A549 (cell line): ENCODE data around the gene DPYSL4.

ENCODE experiments used
- CHD2 ChIP-seq: fragments of 150-350 bp; IDR thresholded peaks from 2 replicates; pipeline ENCODE4 v1.6.1; 2014; ENCODE audit warnings: low read length; ENCODE audit not compliant: partially characterized antibody
- HEYL ChIP-seq: fragments of 250-450 bp; sonication (Bioruptor Pico); IDR thresholded peaks from 2 replicates; pipeline ENCODE4 v1.8.0; 2021; ENCODE audit warnings: mild to moderate bottlenecking, moderate library complexity
- POLR2A ChIP-seq: IDR thresholded peaks from 2 replicates; pipeline ENCODE4 v1.6.1; 2012; ENCODE audit warnings: mild to moderate bottlenecking, low read length
- TF ChIP-seq, protein P1 (sequence below): fragments of >200 bp; sonication (Bioruptor Twin); formaldehyde crosslinking; IDR thresholded peaks from 3 replicates; pipeline ENCODE4 v1.5.1; 2016
- TF ChIP-seq, protein P2 (sequence below): IDR thresholded peaks from 2 replicates; pipeline ENCODE4 v1.6.1; 2012

DNA sequence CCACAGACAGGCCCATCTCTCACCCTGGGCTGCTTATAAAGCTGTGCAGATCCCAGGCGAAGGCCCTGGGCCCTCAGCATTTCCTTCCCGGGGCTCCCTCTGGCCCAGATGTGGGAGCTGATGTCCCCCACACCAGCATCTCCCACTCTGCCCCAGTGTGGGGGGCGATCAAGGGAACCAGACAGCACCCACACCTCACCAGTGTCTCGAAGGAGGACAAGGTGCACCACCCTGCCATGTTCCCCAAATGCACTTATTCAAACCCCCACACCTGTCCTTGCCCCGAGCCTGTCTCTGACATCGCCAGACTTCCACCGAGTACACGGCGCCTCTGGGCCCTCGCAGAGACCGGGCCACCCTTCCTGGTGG, 19.6 kb downstream of the DPYSL4 start:
- TF ChIP-seq POLR2A, result no peak
- TF ChIP-seq, protein P1, sequence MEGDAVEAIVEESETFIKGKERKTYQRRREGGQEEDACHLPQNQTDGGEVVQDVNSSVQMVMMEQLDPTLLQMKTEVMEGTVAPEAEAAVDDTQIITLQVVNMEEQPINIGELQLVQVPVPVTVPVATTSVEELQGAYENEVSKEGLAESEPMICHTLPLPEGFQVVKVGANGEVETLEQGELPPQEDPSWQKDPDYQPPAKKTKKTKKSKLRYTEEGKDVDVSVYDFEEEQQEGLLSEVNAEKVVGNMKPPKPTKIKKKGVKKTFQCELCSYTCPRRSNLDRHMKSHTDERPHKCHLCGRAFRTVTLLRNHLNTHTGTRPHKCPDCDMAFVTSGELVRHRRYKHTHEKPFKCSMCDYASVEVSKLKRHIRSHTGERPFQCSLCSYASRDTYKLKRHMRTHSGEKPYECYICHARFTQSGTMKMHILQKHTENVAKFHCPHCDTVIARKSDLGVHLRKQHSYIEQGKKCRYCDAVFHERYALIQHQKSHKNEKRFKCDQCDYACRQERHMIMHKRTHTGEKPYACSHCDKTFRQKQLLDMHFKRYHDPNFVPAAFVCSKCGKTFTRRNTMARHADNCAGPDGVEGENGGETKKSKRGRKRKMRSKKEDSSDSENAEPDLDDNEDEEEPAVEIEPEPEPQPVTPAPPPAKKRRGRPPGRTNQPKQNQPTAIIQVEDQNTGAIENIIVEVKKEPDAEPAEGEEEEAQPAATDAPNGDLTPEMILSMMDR, result no peak
- no peak for TF ChIP-seq CHD2
- TF ChIP-seq, protein P2, sequence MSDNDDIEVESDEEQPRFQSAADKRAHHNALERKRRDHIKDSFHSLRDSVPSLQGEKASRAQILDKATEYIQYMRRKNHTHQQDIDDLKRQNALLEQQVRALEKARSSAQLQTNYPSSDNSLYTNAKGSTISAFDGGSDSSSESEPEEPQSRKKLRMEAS, result no peak
- no peak for TF ChIP-seq HEYL (CRISPR knock-in tag)
